ENCODE results near the gene IFI44L. TPM values are rescaled to one million over a fixed set of nuclear protein-coding genes. Genes with fewer than 3 reads are reported as not detected.

IFI44L gene
- total RNA-seq (10 to 100 TPM in 2 of 4 donors, 1 to 10 TPM in 2; 5.5 to 28.9 (median 10.9) TPM), polyA plus RNA-seq (4.7 TPM)
- long read RNA-seq, donor 1, full-length matches to known transcripts = 6 of 8 reads
- long read RNA-seq, donor 1, partial matches to known transcripts = 0 of 8 reads
- long read RNA-seq, donor 1, other reads (novel, unspliced or antisense) = 2 of 8 reads
- long read RNA-seq, donor 2, partial matches to known transcripts = 0 of 2 reads
- long read RNA-seq, donor 2, other reads (novel, unspliced or antisense) = 2 of 2 reads
- long read RNA-seq, donor 3, full-length matches to known transcripts = 16 of 24 reads
- long read RNA-seq, donor 3, partial matches to known transcripts = 1 of 24 reads
- long read RNA-seq, donor 3, other reads (novel, unspliced or antisense) = 7 of 24 reads
- long read RNA-seq, donor 4, full-length matches to known transcripts = 1 of 2 reads
- long read RNA-seq, donor 4, partial matches to known transcripts = 0 of 2 reads
- long read RNA-seq, donor 4, other reads (novel, unspliced or antisense) = 1 of 2 reads

- peak; percentile 16 to 51 for ATAC-seq
- H3K27me3 ChIP-seq (ENCODE audit: control insufficient read depth, insufficient read depth) = no peaks in the 10 kb centered on the region
- H3K4me1 ChIP-seq (ENCODE audit: control insufficient read depth, insufficient read depth, low read length) = no peaks in the 10 kb centered on the region
- no peaks in the 10 kb centered on the region for H3K9me3 ChIP-seq (ENCODE audit: control insufficient read depth, low read length)
- WGBS = 25% methylated on average over 9 of the region's 9 CpGs
- H3K4me3 ChIP-seq (ENCODE audit: low read length) = peak within 1 kb of the TSS; percentile 72
- H3K27ac ChIP-seq (ENCODE audit: low read length) = peak within 1 kb of the TSS; percentile 79
- DNase-seq = peak; percentile 25 to 69 (median 44)
- intact Hi-C loops (cut with DNase I) = loop anchor here (2.0 to 10.0 kb wide), 2 partner anchors 55 to 57 kb away; no protein-coding TSS in a partner anchor
Observed at GRCh38 chr1:78619803-78620579, at the start of gene IFI44L. IFI44L (plus strand) TSS chr1:78620448; CDS start chr1:78627916, 7,468 bp downstream.

DNA sequence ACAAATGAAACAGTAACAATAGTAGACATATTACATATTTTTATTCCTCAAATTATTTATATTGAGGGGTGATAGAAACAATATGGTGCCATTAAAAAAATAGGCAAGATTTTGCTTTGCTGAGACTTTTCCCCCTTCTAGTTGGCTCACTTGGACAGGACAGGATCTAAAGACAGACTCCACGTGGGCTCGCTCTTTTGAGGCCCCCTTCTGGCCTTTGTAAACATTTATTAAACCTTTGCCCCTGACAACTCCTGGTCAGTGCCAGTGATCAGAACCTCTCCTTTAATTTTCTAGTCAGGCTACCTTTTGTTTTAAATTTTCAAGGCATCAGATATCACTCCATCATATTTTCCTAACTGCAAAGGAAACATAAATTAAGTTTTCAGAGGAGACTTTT, 49.7 kb upstream of the IFI44L start:
- no peak for ATAC-seq
- no peak overlapping the region for H3K27ac ChIP-seq (ENCODE audit: low read length)
- intact Hi-C loops (cut with DNase I) = no loop called here
- no peaks in the 10 kb centered on the region for H3K9me3 ChIP-seq (ENCODE audit: control insufficient read depth, low read length)
- DNase-seq = no peak
- WGBS = 63% methylated on average over 2 of the region's 2 CpGs
- H3K4me1 ChIP-seq (ENCODE audit: control insufficient read depth, insufficient read depth, low read length) = no peaks in the 10 kb centered on the region
- no peak overlapping the region for H3K4me3 ChIP-seq (ENCODE audit: low read length)
- H3K27me3 ChIP-seq (ENCODE audit: control insufficient read depth, insufficient read depth) = no peaks in the 10 kb centered on the region

DNA sequence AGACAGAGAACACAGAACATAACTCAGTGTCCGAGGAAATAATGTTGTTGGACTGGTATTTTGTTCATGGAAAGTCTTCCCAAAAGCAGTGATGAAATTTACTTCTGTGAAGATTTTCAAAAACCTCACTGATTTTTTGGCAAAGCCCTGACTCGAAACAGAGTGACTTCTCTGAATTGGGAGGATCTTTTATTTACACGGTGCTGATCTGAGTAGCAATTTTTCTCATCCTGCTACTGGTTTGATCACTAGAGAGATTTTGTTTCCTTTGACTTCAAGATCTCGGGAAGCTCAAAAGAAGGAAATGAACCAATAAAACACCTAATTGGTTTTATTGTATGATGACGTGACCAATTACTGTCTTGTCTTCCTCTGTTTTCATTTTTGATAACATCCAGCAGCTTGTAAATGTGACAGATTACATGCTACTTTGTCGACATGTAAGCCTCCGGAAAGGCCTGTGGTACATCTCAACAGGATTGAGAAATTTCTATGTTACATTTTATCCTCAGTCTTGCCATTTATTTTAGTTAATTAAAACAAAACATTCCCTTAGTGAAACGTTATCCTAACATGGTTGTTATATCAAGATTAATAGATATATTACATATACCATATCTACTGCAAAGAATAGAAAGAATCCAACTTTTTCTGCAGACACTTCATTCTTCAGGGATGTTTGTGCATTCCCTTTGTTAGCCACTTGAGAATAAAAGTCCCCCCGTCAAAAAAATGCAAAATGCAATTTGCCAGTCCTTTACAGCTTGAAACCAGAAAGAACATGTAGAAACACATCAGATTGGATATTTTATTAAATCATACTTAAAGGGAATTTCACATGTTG, 42.8 kb upstream of the IFI44L start:
- Histone ChIP-seq H3K4me1 (ENCODE audit: control insufficient read depth, insufficient read depth, low read length) (no peaks in the 10 kb centered on the region), H3K27ac (ENCODE audit: low read length) (no peak overlapping the region), H3K4me3 (ENCODE audit: low read length) (no peak overlapping the region), H3K27me3 (ENCODE audit: control insufficient read depth, insufficient read depth) (no peaks in the 10 kb centered on the region), H3K9me3 (ENCODE audit: control insufficient read depth, low read length) (no peaks in the 10 kb centered on the region)
- no peak for ATAC-seq
- no peak for DNase-seq
- intact Hi-C loops (cut with DNase I) = no loop called here
- WGBS = 47% methylated on average over 9 of the region's 9 CpGs

GRCh38 chr1:78586572-78586971, 33.7 kb upstream of the IFI44L start:
- intact Hi-C loops (cut with DNase I) = no loop called here
- no peaks in the 10 kb centered on the region for H3K27me3 ChIP-seq (ENCODE audit: control insufficient read depth, insufficient read depth)
- no peak for ATAC-seq
- H3K4me3 ChIP-seq (ENCODE audit: low read length) = no peak overlapping the region
- no peak overlapping the region for H3K27ac ChIP-seq (ENCODE audit: low read length)
- WGBS = 64% methylated on average over 1 of the region's 1 CpG
- no peaks in the 10 kb centered on the region for H3K9me3 ChIP-seq (ENCODE audit: control insufficient read depth, low read length)
- no peak for DNase-seq
- H3K4me1 ChIP-seq (ENCODE audit: control insufficient read depth, insufficient read depth, low read length) = no peaks in the 10 kb centered on the region

DNA sequence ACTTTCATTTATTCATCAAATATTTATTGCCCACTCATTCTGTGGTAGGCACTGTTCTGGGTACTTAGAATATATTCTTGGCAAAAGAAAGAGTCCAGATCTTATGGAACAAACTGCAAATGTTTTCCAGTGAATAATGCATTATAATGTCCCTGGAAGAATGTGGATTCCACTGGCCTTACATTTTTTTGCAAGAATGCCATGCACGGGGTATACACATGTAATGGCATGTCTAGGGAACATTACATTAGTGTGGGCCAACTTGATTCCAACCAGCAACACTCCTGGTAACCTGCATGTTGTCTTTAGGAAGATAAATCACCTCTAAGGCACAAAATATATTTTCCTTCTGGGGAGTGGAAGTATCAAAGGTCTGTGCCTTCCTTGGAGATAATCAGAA, 33.0 kb upstream of the IFI44L start:
- no peaks in the 10 kb centered on the region for H3K9me3 ChIP-seq (ENCODE audit: control insufficient read depth, low read length)
- ATAC-seq (no peak), DNase-seq (no peak)
- H3K4me3 ChIP-seq (ENCODE audit: low read length) = no peak overlapping the region
- no peaks in the 10 kb centered on the region for H3K4me1 ChIP-seq (ENCODE audit: control insufficient read depth, insufficient read depth, low read length)
- no peaks in the 10 kb centered on the region for H3K27me3 ChIP-seq (ENCODE audit: control insufficient read depth, insufficient read depth)
- no peak overlapping the region for H3K27ac ChIP-seq (ENCODE audit: low read length)
- intact Hi-C loops (cut with DNase I) = no loop called here
- 77% methylated on average over 1 of the region's 1 CpG for WGBS

- WGBS = 48% methylated on average over 4 of the region's 4 CpGs
- intact Hi-C loops (cut with DNase I) = no loop called here
Observed at GRCh38 chr1:78591971-78592370, 28.3 kb upstream of the IFI44L start.

DNA sequence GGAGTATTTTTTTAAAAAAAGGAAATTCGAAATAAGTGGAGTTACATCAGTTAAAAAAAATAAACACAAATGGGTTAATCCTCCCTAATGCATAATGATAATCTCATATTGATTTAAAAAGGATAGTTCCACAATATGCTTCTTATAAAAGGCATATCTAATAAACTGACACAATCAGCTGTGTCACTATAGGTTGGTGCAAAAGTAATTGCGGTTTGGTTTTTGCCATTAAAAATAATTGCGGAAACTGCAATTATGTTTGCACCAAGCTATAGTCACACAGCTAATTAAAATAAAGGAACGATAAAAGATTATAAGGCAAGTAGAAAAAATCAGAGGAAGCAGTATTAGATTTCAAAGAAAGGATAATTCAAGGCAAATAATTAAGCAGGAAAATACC, 21.0 kb upstream of the IFI44L start:
- no peak overlapping the region for H3K4me3 ChIP-seq (ENCODE audit: low read length)
- H3K9me3 ChIP-seq (ENCODE audit: control insufficient read depth, low read length) = no peaks in the 10 kb centered on the region
- 73% methylated on average over 4 of the region's 4 CpGs for WGBS
- no peaks in the 10 kb centered on the region for H3K4me1 ChIP-seq (ENCODE audit: control insufficient read depth, insufficient read depth, low read length)
- intact Hi-C loops (cut with DNase I) = no loop called here
- no peaks in the 10 kb centered on the region for H3K27me3 ChIP-seq (ENCODE audit: control insufficient read depth, insufficient read depth)
- DNase-seq = no peak
- no peak overlapping the region for H3K27ac ChIP-seq (ENCODE audit: low read length)
- no peak for ATAC-seq

More at GRCh38 chr1:78591971-78592370, 28.3 kb upstream of the IFI44L start:
- no peaks in the 10 kb centered on the region for H3K27me3 ChIP-seq (ENCODE audit: control insufficient read depth, insufficient read depth)
- no peaks in the 10 kb centered on the region for H3K9me3 ChIP-seq (ENCODE audit: control insufficient read depth, low read length)
- H3K4me3 ChIP-seq (ENCODE audit: low read length) = no peak overlapping the region
- H3K4me1 ChIP-seq (ENCODE audit: control insufficient read depth, insufficient read depth, low read length) = no peaks in the 10 kb centered on the region
- DNase-seq (no peak), ATAC-seq (peak in 1 of 2 donors; percentile 33)
- H3K27ac ChIP-seq (ENCODE audit: low read length) = no peak overlapping the region

- no peaks in the 10 kb centered on the region for H3K9me3 ChIP-seq (ENCODE audit: control insufficient read depth, low read length)
- WGBS = 47% methylated on average over 1 of the region's 1 CpG
- H3K27ac ChIP-seq (ENCODE audit: low read length) = no peak overlapping the region
- no peaks in the 10 kb centered on the region for H3K4me1 ChIP-seq (ENCODE audit: control insufficient read depth, insufficient read depth, low read length)
- no peaks in the 10 kb centered on the region for H3K27me3 ChIP-seq (ENCODE audit: control insufficient read depth, insufficient read depth)
- ATAC-seq (no peak), DNase-seq (no peak)
- H3K4me3 ChIP-seq (ENCODE audit: low read length) = no peak overlapping the region
- intact Hi-C loops (cut with DNase I) = loop anchor here in 2 of 4 donors (10.0 kb wide), 1 partner anchor 456 kb away; no protein-coding TSS in a partner anchor
Observed at GRCh38 chr1:78601068-78601467, 19.2 kb upstream of the IFI44L start.

- intact Hi-C loops (cut with DNase I) = loop anchor here in 2 of 4 donors (10.0 kb wide), 1 partner anchor 458 kb away; no protein-coding TSS in a partner anchor
- no peak for ATAC-seq
- H3K4me3 ChIP-seq (ENCODE audit: low read length) = no peak overlapping the region
- H3K27ac ChIP-seq (ENCODE audit: low read length) = no peak overlapping the region
- 94% methylated on average over 1 of the region's 1 CpG for WGBS
- no peak for DNase-seq
- no peaks in the 10 kb centered on the region for H3K27me3 ChIP-seq (ENCODE audit: control insufficient read depth, insufficient read depth)
- H3K4me1 ChIP-seq (ENCODE audit: control insufficient read depth, insufficient read depth, low read length) = no peaks in the 10 kb centered on the region
- no peaks in the 10 kb centered on the region for H3K9me3 ChIP-seq (ENCODE audit: control insufficient read depth, low read length)
Observed at GRCh38 chr1:78603206-78603605, 17.0 kb upstream of the IFI44L start.

- no peak for DNase-seq
- 80% methylated on average over 5 of the region's 5 CpGs for WGBS
- Histone ChIP-seq H3K27ac (ENCODE audit: low read length) (no peak overlapping the region), H3K27me3 (ENCODE audit: control insufficient read depth, insufficient read depth) (no peaks in the 10 kb centered on the region), H3K4me3 (ENCODE audit: low read length) (no peak overlapping the region), H3K9me3 (ENCODE audit: control insufficient read depth, low read length) (no peaks in the 10 kb centered on the region), H3K4me1 (ENCODE audit: control insufficient read depth, insufficient read depth, low read length) (no peaks in the 10 kb centered on the region)
- ATAC-seq = no peak
- intact Hi-C loops (cut with DNase I) = loop anchor here (5.0 to 10.0 kb wide), 2 partner anchors 457 to 460 kb away; no protein-coding TSS in a partner anchor
Observed at GRCh38 chr1:78604643-78605042, 15.6 kb upstream of the IFI44L start.

All from right cardiac atrium (tissue), 5 donors.